MCF 10A (cell line): ENCODE data around the gene PKN2. TPM values are rescaled to one million over a fixed set of nuclear protein-coding genes. Genes with fewer than 3 reads are reported as not detected.

Experiments used
- BruUV-seq: library from RNA; stranded (reverse); fragments of 400-500 nt; replicated peaks from 2 replicates; lab custom pipeline; 2021; lab: Mats Ljungman, UMichigan
- CTCF ChIA-PET: fragments of 300-600 bp; sonication (Branson Sonifier 250); formaldehyde crosslinking; extraction: SDS; loops from one replicate; lab custom pipeline; 2021; ENCODE audit warnings: antibody characterized with exemption, inconsistent platforms; lab: Yijun Ruan, JAX
- POLR2A ChIA-PET: fragments of 300-600, 350-650 bp; sonication (Branson Sonifier 250); formaldehyde crosslinking; extraction: SDS; loops from one replicate; lab custom pipeline; 2020; ENCODE audit warnings: antibody characterized with exemption, inconsistent platforms; lab: Yijun Ruan, JAX
- DNase-seq: peaks from one replicate; pipeline ENCODE4 v3.0.0-alpha.2; 2018; ENCODE audit not compliant: unreplicated experiment
- H3K27ac Mint-ChIP-seq: one replicate; pipeline ENCODE4 v1.8.0; 2022; ENCODE audit warnings: mild to moderate bottlenecking, low read depth, mixed read lengths; ENCODE audit not compliant: unreplicated experiment
- H3K27me3 Mint-ChIP-seq: one replicate; pipeline ENCODE4 v1.8.0; 2022; ENCODE audit warnings: mixed read lengths; ENCODE audit not compliant: insufficient read depth, unreplicated experiment
- H3K36me3 Mint-ChIP-seq: one replicate; pipeline ENCODE4 v1.8.0; 2022; ENCODE audit warnings: mild to moderate bottlenecking, moderate library complexity, mixed read lengths; ENCODE audit not compliant: insufficient read depth, unreplicated experiment
- H3K4me1 Mint-ChIP-seq: one replicate; pipeline ENCODE4 v1.8.0; 2022; ENCODE audit warnings: mixed read lengths; ENCODE audit not compliant: insufficient read depth, unreplicated experiment
- H3K4me3 Mint-ChIP-seq: one replicate; pipeline ENCODE4 v1.8.0; 2022; ENCODE audit warnings: mild to moderate bottlenecking, moderate library complexity, mixed read lengths; ENCODE audit not compliant: unreplicated experiment
- H3K9me3 Mint-ChIP-seq: one replicate; pipeline ENCODE4 v1.8.0; 2022; ENCODE audit warnings: mixed read lengths; ENCODE audit not compliant: unreplicated experiment
- intact Hi-C: fragments of 100-400 bp; cut with micrococcal nuclease; formaldehyde crosslinking; loops from 2 replicates; pipeline ENCODE4 v1.14.1; 2022
- total RNA-seq: library from RNA; stranded (reverse); gene quantifications from 2 replicates; pipeline ENCODE4 v1.2.3, GENCODE V29; 2022
- TF ChIP-seq, protein P1 (sequence below): fragments of 200-600 bp; IDR thresholded peaks from one replicate; pipeline ENCODE4 v1.8.0; 2022; ENCODE audit warnings: antibody characterized with exemption, mild to moderate bottlenecking; ENCODE audit not compliant: unreplicated experiment

The PKN2 gene
- total RNA-seq, 1 experiment from 2014 or later, result 40.2 TPM

DNA sequence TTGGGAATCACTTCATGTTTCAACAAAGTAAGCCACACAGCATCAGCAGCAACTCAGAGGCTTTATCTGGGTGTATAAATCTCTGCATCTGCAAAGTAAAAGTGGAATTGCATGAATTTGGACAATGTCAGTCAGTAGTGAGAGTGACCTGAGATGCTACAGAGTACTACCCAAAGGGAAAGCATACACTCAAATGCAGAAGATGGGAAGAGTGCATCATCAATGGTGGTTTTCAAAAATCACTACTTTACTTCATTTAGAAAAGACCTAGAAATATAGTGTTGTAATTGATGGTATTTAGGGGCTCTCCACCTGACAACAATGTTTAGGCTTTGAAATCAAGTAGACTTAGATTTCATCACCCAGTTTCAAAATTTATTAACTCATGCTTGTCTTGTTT, 24.5 kb upstream of the PKN2 start:
- BruUV-seq, result no TSS peak
- CTCF ChIA-PET, result interaction anchor here (0.8 to 2.4 kb wide), 3 partner anchors 8 to 35 kb away, joined by 3 to 8 read pairs (median 4); partner anchors contain the start of gene PKN2
- no peaks in the 10 kb centered on the region for H3K36me3 Mint-ChIP-seq

DNA sequence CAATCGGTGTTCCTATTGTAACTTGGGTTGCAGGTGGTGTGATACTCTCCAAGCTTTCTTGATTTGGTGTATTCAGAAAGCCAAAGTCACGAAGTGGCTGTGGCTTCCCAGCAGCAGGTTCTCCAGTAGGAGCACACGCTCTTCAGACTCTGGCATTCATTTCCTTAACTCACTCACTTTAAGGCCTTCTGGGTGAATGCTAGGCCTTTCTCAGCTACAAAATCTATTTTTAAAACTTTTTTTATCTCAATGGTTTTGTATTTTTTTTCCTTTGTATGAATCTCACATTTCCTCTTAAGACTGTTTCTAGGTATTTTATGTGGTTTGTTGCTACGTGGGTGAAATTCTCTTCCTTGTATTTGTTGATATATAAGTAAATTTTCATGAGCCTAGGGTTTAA, 22.9 kb upstream of the PKN2 start:
- BruUV-seq, result no TSS peak
- TF ChIP-seq, protein P1, sequence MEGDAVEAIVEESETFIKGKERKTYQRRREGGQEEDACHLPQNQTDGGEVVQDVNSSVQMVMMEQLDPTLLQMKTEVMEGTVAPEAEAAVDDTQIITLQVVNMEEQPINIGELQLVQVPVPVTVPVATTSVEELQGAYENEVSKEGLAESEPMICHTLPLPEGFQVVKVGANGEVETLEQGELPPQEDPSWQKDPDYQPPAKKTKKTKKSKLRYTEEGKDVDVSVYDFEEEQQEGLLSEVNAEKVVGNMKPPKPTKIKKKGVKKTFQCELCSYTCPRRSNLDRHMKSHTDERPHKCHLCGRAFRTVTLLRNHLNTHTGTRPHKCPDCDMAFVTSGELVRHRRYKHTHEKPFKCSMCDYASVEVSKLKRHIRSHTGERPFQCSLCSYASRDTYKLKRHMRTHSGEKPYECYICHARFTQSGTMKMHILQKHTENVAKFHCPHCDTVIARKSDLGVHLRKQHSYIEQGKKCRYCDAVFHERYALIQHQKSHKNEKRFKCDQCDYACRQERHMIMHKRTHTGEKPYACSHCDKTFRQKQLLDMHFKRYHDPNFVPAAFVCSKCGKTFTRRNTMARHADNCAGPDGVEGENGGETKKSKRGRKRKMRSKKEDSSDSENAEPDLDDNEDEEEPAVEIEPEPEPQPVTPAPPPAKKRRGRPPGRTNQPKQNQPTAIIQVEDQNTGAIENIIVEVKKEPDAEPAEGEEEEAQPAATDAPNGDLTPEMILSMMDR, result no peak
- H3K27me3 Mint-ChIP-seq, result no peaks in the 10 kb centered on the region
- no peaks in the 10 kb centered on the region for H3K9me3 Mint-ChIP-seq
- H3K36me3 Mint-ChIP-seq, result no peaks in the 10 kb centered on the region
- no peak overlapping the region for H3K4me3 Mint-ChIP-seq
- intact Hi-C loops, result no loop called here
- POLR2A ChIA-PET, result interaction anchor here (1.1 kb wide), 1 partner anchor 24 kb away, joined by 3 read pairs; no protein-coding TSS in a partner anchor
- CTCF ChIA-PET, result interaction anchor here (1.3 kb wide), 1 partner anchor 215 kb away, joined by 3 read pairs; no protein-coding TSS in a partner anchor
- H3K4me1 Mint-ChIP-seq, result no peaks in the 10 kb centered on the region
- H3K27ac Mint-ChIP-seq, result no peak overlapping the region
- DNase-seq, result no peak

More for the DNA sequence above, 24.5 kb upstream of the PKN2 start:
- no peaks in the 10 kb centered on the region for H3K27me3 Mint-ChIP-seq
- H3K9me3 Mint-ChIP-seq, result no peaks in the 10 kb centered on the region
- POLR2A ChIA-PET, result no interaction called here
- H3K27ac Mint-ChIP-seq, result no peak overlapping the region
- no peak overlapping the region for H3K4me3 Mint-ChIP-seq
- intact Hi-C loops, result no loop called here
- DNase-seq, result no peak
- TF ChIP-seq, protein P1, result no peak
- no peaks in the 10 kb centered on the region for H3K4me1 Mint-ChIP-seq

DNA sequence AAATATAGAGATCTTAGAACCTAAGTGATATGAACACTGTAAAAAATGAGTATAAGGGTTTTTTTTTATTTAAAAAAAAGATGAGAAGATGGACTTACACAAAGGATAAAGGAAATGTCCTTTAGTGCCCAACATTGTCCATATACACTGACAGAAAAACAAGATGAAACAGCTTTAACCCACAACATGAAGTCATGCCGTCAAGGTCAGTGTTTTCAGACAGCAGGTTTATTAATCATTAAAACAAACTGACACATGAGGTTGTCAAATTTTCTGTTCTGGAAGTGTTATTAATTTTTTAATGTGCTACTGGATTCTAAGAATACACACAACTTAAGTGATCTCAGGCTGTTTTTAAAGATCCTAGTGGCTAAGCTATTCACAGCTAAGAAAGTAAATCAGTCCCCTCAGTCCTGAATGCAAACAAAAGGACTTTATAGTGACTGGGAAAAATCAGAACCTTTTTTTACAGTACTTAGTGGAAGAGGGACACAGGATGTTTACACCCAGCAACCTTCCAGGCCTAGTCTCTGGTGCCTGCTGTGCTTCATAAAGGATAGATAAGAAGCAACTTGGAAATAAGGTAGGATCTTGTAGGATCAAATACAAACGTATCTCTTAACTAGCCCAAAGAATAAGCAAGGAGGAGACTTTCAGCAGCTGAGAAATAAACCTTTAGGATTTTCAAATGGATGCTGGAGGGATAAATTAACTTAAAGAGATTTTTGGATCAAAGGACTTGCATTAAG, 21.9 kb upstream of the PKN2 start:
- CTCF ChIA-PET, result interaction anchor here (1.3 kb wide), 1 partner anchor 214 kb away, joined by 3 read pairs; no protein-coding TSS in a partner anchor
- POLR2A ChIA-PET, result interaction anchor here (0.7 kb wide), 1 partner anchor 982 kb away, joined by 3 read pairs; no protein-coding TSS in a partner anchor
- no TSS peak for BruUV-seq
- Mint-ChIP-seq H3K9me3 (no peaks in the 10 kb centered on the region), H3K4me3 (no peak overlapping the region), H3K27ac (no peak overlapping the region), H3K27me3 (no peaks in the 10 kb centered on the region), H3K36me3 (no peaks in the 10 kb centered on the region), H3K4me1 (no peaks in the 10 kb centered on the region)
- DNase-seq, result no peak
- TF ChIP-seq, protein P1, result no peak
- intact Hi-C loops, result no loop called here

DNA sequence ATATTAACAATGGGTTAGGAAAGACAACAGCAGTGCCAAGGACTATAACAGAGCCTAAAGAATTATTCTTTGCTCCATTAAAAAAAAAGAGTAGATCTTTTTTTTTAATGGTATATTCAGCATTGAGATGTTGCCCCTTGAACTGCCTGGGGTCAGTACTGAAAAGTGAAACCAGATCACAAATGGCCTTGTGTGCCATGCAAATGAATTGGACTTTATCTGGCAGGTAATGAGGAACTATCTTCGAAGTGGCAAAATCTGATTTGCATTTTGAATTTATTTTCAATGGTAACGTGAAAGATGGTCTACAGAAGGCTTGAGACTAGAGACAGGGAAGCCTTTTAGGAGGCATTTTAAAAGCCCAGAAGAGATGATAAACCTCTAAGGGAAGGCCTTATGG, 21.4 kb upstream of the PKN2 start:
- DNase-seq, result no peak
- BruUV-seq, result no TSS peak
- POLR2A ChIA-PET, result no interaction called here
- Mint-ChIP-seq H3K4me3 (no peak overlapping the region), H3K9me3 (no peaks in the 10 kb centered on the region), H3K36me3 (no peaks in the 10 kb centered on the region), H3K27ac (no peak overlapping the region), H3K4me1 (no peaks in the 10 kb centered on the region), H3K27me3 (no peaks in the 10 kb centered on the region)
- TF ChIP-seq, protein P1, result no peak
- intact Hi-C loops, result no loop called here
- CTCF ChIA-PET, result no interaction called here
